ENCODE results near the gene CBLB.

Gene CBLB

GRCh38 chr3:105611304-105612192, 257.3 kb downstream of the CBLB start:
- no peak overlapping the region for H3K4me3 ChIP-seq (ENCODE audit: low read depth, low read length)
- DNase-seq, result no peak
- TF ChIP-seq CTCF (IDR thresholded peaks at IDR 0.05; ENCODE audit: low read depth, low read length), result no peak
- H3K36me3 ChIP-seq, result no peaks in the 10 kb centered on the region
- no peak overlapping the region for H3K27ac ChIP-seq
- no peaks in the 10 kb centered on the region for H3K9me3 ChIP-seq (ENCODE audit: severe bottlenecking)
- no peaks in the 10 kb centered on the region for H3K27me3 ChIP-seq (ENCODE audit: insufficient read depth, low read depth, severe bottlenecking)

GRCh38 chr3:105610473-105610872, 258.3 kb downstream of the CBLB start:
- H3K27me3 ChIP-seq (ENCODE audit: insufficient read depth, low read depth, severe bottlenecking), result no peaks in the 10 kb centered on the region
- TF ChIP-seq CTCF (IDR thresholded peaks at IDR 0.05; ENCODE audit: low read depth, low read length), result no peak

GRCh38 chr3:105608623-105609022, 260.2 kb downstream of the CBLB start:
- no peak overlapping the region for H3K4me3 ChIP-seq (ENCODE audit: low read depth, low read length)
- H3K27me3 ChIP-seq (ENCODE audit: insufficient read depth, low read depth, severe bottlenecking), result no peaks in the 10 kb centered on the region
- H3K9me3 ChIP-seq (ENCODE audit: severe bottlenecking), result no peaks in the 10 kb centered on the region
- H3K27ac ChIP-seq, result no peak overlapping the region
- no peaks in the 10 kb centered on the region for H3K36me3 ChIP-seq
- DNase-seq, result no peak
- no peak for TF ChIP-seq CTCF (IDR thresholded peaks at IDR 0.05; ENCODE audit: low read depth, low read length)

More at GRCh38 chr3:105610473-105610872, 258.3 kb downstream of the CBLB start:
- Histone ChIP-seq H3K4me3 (ENCODE audit: low read depth, low read length) (no peak overlapping the region), H3K27ac (no peak overlapping the region), H3K36me3 (no peaks in the 10 kb centered on the region), H3K9me3 (ENCODE audit: severe bottlenecking) (no peaks in the 10 kb centered on the region)
- no peak for DNase-seq

- DNase-seq, result no peak
- Histone ChIP-seq H3K27ac (no peak overlapping the region), H3K27me3 (ENCODE audit: insufficient read depth, low read depth, severe bottlenecking) (no peaks in the 10 kb centered on the region), H3K4me3 (ENCODE audit: low read depth, low read length) (no peak overlapping the region), H3K9me3 (ENCODE audit: severe bottlenecking) (no peaks in the 10 kb centered on the region), H3K36me3 (no peaks in the 10 kb centered on the region)
- TF ChIP-seq CTCF (IDR thresholded peaks at IDR 0.05; ENCODE audit: low read depth, low read length), result no peak
Observed at GRCh38 chr3:105606016-105606415, 262.8 kb downstream of the CBLB start.

All from WERI-Rb-1 (cell line).